Body of pancreas (tissue), 4 donors: ENCODE data around the gene HSPG2.

Source experiments
- POLR2A ChIP-seq, 3 donors: fragments of 450-650 bp; IDR thresholded peaks; one replicate each; pipeline ENCODE4 v1.6.1; 2016; ENCODE audit warnings: antibody characterized with exemption in 3 of 3, mild to moderate bottlenecking in 2 of 3
- TF ChIP-seq, protein P1 (sequence below), 7 experiments: fragments of 450-650 bp in 4 of 7; fragments of 200-600 bp in 3 of 7; sonication (generic) in 3 of 7; IDR thresholded peaks; one replicate each; pipeline ENCODE4 v1.5.1; 2016 to 2019; ENCODE audit warnings: antibody characterized with exemption in 7 of 7

DNA sequence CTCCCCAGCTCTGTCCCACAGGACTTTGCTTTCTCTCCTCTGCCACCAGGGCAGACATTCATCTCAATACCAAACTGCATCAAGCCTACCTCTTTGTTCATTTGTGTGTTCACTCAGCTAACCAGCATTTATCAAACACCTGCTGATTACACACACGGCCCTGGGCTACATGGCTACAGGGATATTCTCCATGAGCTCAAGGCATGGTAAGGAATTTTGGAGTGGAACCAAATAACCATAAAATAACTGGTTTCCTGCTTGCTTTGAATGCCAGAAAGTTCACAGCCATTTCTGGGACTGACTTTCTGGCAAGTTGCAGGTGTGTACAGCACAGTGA, 70.4 kb downstream of the HSPG2 start:
- TF ChIP-seq, protein P1, sequence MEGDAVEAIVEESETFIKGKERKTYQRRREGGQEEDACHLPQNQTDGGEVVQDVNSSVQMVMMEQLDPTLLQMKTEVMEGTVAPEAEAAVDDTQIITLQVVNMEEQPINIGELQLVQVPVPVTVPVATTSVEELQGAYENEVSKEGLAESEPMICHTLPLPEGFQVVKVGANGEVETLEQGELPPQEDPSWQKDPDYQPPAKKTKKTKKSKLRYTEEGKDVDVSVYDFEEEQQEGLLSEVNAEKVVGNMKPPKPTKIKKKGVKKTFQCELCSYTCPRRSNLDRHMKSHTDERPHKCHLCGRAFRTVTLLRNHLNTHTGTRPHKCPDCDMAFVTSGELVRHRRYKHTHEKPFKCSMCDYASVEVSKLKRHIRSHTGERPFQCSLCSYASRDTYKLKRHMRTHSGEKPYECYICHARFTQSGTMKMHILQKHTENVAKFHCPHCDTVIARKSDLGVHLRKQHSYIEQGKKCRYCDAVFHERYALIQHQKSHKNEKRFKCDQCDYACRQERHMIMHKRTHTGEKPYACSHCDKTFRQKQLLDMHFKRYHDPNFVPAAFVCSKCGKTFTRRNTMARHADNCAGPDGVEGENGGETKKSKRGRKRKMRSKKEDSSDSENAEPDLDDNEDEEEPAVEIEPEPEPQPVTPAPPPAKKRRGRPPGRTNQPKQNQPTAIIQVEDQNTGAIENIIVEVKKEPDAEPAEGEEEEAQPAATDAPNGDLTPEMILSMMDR (IDR thresholded peaks at IDR 0.05): no peak
- no peak for TF ChIP-seq POLR2A (IDR thresholded peaks at IDR 0.05)
